ENCODE data around the gene ZNF334. TPM values are rescaled to one million over a fixed set of nuclear protein-coding genes. Genes with fewer than 3 reads are reported as not detected.

Gene ZNF334
- total RNA-seq, 1 donor, result 5.8 TPM

DNA sequence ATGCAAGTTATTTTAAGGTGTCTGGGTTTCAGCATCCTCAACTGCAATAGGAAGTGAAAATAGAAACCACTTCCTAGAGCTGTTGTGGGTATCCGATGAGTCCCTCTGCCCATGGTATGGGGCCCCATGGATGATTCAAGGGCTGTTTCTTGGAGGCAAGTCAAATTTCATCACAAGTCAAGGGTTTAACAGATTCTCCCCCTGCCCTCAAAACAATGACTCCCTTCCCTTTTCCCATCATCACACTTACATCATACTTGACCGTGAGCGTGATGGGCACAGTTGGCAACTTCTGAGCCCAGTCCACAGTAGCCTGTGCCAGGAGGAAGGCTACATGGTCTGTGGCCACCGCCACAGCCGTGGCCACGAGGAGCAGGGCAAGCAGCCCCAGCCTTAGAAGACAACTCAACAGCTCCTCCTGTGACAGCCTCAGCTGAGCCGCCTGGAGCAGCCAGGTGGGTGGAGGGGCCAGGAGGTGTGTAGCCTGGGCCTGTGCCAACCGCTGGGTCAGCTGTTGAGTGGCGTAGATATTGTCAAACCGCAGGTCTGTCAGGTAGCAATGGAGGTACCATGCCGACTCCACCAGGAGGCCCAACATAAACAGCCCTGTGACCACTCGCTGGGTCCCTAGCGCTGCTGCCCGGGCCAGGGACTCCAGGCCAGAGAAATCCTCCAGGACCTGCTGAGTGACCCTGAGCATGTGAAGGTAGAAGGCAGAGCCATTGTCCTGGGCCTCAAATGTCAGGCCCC is 31.9 kb upstream of the ZNF334 start:
- no peaks in the 10 kb centered on the region for H3K36me3 ChIP-seq (ENCODE audit: insufficient read depth, low read length)
- peaks cover 8% of the 10 kb centered on the region for H3K27me3 ChIP-seq (ENCODE audit: insufficient read depth, low read length)
- DNase-seq (ENCODE audit: insufficient read length, low spot score, missing footprints), result no peak
- peaks cover 3% of the 10 kb centered on the region for H3K4me1 ChIP-seq (ENCODE audit: insufficient read depth, low read length)
- no peak overlapping the region for H3K4me2 ChIP-seq (ENCODE audit: insufficient read depth, low read length)
- H2AFZ ChIP-seq (ENCODE audit: low read length), result no peak overlapping the region
- H3K4me3 ChIP-seq (ENCODE audit: insufficient read depth, low read length), result no peak overlapping the region
- no peaks in the 10 kb centered on the region for H4K20me1 ChIP-seq (ENCODE audit: insufficient read depth, low read length)
- H3K79me2 ChIP-seq (ENCODE audit: insufficient read depth, low read length), result no peaks in the 10 kb centered on the region
- TF ChIP-seq, protein P1, sequence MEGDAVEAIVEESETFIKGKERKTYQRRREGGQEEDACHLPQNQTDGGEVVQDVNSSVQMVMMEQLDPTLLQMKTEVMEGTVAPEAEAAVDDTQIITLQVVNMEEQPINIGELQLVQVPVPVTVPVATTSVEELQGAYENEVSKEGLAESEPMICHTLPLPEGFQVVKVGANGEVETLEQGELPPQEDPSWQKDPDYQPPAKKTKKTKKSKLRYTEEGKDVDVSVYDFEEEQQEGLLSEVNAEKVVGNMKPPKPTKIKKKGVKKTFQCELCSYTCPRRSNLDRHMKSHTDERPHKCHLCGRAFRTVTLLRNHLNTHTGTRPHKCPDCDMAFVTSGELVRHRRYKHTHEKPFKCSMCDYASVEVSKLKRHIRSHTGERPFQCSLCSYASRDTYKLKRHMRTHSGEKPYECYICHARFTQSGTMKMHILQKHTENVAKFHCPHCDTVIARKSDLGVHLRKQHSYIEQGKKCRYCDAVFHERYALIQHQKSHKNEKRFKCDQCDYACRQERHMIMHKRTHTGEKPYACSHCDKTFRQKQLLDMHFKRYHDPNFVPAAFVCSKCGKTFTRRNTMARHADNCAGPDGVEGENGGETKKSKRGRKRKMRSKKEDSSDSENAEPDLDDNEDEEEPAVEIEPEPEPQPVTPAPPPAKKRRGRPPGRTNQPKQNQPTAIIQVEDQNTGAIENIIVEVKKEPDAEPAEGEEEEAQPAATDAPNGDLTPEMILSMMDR (IDR thresholded peaks at IDR 0.05; ENCODE audit: extremely low read depth, low read depth, low read length), result no peak
- no peaks in the 10 kb centered on the region for H3K9me3 ChIP-seq (ENCODE audit: low read depth, low read length)
- no peak overlapping the region for H3K27ac ChIP-seq (ENCODE audit: low read depth, low read length)

DNA sequence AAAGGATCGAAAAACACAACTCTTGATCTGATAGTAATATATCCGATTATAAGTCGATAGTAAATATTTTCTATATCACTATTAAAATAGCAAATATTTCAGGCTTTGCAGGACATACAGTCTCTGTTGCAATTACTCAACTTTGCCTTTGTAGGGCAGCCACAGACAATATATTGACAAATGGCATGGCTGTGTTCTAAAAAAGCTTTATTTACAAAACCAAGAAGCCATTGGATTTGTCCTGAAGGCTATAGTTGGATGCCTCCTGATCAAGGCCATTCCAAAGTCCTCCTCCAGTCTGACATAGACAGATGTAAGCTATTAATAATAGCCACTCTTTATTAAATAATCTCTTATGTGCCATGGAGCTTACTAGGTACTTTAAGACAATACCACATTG is 31.2 kb upstream of the ZNF334 start:
- H3K4me1 ChIP-seq (ENCODE audit: insufficient read depth, low read length), result peaks cover 3% of the 10 kb centered on the region
- DNase-seq (ENCODE audit: insufficient read length, low spot score, missing footprints), result no peak
- H3K4me3 ChIP-seq (ENCODE audit: insufficient read depth, low read length), result no peak overlapping the region
- TF ChIP-seq, protein P1 (IDR thresholded peaks at IDR 0.05; ENCODE audit: extremely low read depth, low read depth, low read length), result peak; percentile 22
- H3K9me3 ChIP-seq (ENCODE audit: low read depth, low read length), result no peaks in the 10 kb centered on the region
- H2AFZ ChIP-seq (ENCODE audit: low read length), result no peak overlapping the region
- H3K27me3 ChIP-seq (ENCODE audit: insufficient read depth, low read length), result peaks cover 7% of the 10 kb centered on the region
- no peak overlapping the region for H3K27ac ChIP-seq (ENCODE audit: low read depth, low read length)
- no peak overlapping the region for H3K4me2 ChIP-seq (ENCODE audit: insufficient read depth, low read length)
- no peaks in the 10 kb centered on the region for H4K20me1 ChIP-seq (ENCODE audit: insufficient read depth, low read length)
- no peaks in the 10 kb centered on the region for H3K36me3 ChIP-seq (ENCODE audit: insufficient read depth, low read length)
- H3K79me2 ChIP-seq (ENCODE audit: insufficient read depth, low read length), result no peaks in the 10 kb centered on the region

DNA sequence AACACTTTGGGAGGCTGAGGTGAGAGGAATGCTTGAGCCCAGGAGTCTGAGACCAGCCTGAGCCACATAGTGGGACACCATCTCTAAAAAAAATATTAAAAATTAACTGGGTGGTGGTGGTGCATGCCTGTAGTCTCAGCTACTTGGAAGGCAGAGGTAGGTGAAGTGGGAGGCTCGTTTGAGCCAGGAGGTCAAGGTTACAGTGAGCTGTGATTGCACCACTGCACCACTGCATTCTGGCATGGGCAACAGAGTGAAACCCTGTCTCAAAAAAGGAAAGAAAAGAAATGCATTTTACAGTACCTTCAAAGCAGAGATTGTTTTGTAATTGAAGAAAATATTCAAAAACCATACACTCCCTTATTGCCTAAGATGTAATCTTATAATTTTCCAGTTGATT is 30.6 kb upstream of the ZNF334 start:
- Histone ChIP-seq H3K27me3 (ENCODE audit: insufficient read depth, low read length) (peaks cover 12% of the 10 kb centered on the region), H3K79me2 (ENCODE audit: insufficient read depth, low read length) (no peaks in the 10 kb centered on the region), H3K4me1 (ENCODE audit: insufficient read depth, low read length) (peaks cover 3% of the 10 kb centered on the region), H2AFZ (ENCODE audit: low read length) (no peak overlapping the region), H3K9me3 (ENCODE audit: low read depth, low read length) (no peaks in the 10 kb centered on the region), H3K4me2 (ENCODE audit: insufficient read depth, low read length) (no peak overlapping the region), H3K36me3 (ENCODE audit: insufficient read depth, low read length) (no peaks in the 10 kb centered on the region), H3K4me3 (ENCODE audit: insufficient read depth, low read length) (no peak overlapping the region), H4K20me1 (ENCODE audit: insufficient read depth, low read length) (no peaks in the 10 kb centered on the region), H3K27ac (ENCODE audit: low read depth, low read length) (no peak overlapping the region)
- TF ChIP-seq, protein P1 (IDR thresholded peaks at IDR 0.05; ENCODE audit: extremely low read depth, low read depth, low read length), result no peak
- DNase-seq (ENCODE audit: insufficient read length, low spot score, missing footprints), result no peak

DNA sequence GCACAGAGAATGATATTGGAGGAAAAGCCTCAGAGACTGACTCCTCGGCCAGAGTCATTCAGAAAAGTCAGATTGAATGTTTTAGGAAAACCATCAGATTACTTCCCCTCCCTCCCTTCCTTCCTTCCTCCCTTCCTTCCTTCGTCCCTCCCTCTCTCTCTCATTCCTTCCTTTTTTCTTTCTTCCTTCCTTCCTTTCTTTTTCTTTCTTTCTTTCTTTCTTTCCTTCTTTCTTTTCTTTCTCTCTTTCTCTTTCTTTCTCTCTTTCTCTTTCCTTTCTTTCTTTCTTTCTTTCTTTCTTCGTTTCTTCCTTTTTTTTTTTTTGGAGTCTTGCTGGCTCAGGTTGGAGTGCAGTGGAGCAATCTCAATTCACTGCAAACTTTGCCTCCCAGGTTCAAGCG is 29.7 kb upstream of the ZNF334 start:
- Histone ChIP-seq H3K4me1 (ENCODE audit: insufficient read depth, low read length) (peaks cover 3% of the 10 kb centered on the region), H3K4me2 (ENCODE audit: insufficient read depth, low read length) (no peak overlapping the region), H3K27me3 (ENCODE audit: insufficient read depth, low read length) (peaks cover 12% of the 10 kb centered on the region), H3K27ac (ENCODE audit: low read depth, low read length) (no peak overlapping the region), H4K20me1 (ENCODE audit: insufficient read depth, low read length) (no peaks in the 10 kb centered on the region), H3K79me2 (ENCODE audit: insufficient read depth, low read length) (no peaks in the 10 kb centered on the region), H2AFZ (ENCODE audit: low read length) (no peak overlapping the region), H3K36me3 (ENCODE audit: insufficient read depth, low read length) (no peaks in the 10 kb centered on the region), H3K4me3 (ENCODE audit: insufficient read depth, low read length) (no peak overlapping the region), H3K9me3 (ENCODE audit: low read depth, low read length) (no peaks in the 10 kb centered on the region)
- DNase-seq (ENCODE audit: insufficient read length, low spot score, missing footprints), result no peak
- TF ChIP-seq, protein P1 (IDR thresholded peaks at IDR 0.05; ENCODE audit: extremely low read depth, low read depth, low read length), result no peak
